A549 (cell line): ENCODE results near the gene PIK3CD.
"Not testable (repeated sequence)": the region's sequence is repeated elsewhere in the genome, so short reads cannot be mapped to it uniquely, and the experiment has no call there.

Experiments used
- EP300 ChIP-seq, 2 experiments: fragments of >200 bp; sonication (Bioruptor Twin); formaldehyde crosslinking; IDR thresholded peaks; 2 replicates in 1 of 2; 3 replicates in 1 of 2; pipeline ENCODE4 v1.6.1; 2016 to 2017
- MAFK ChIP-seq: fragments of 450-650 bp; IDR thresholded peaks from 2 replicates; pipeline ENCODE4 v1.6.1; 2014; ENCODE audit not compliant: partially characterized antibody
- MYC ChIP-seq: IDR thresholded peaks from 2 replicates; pipeline ENCODE4 v1.6.1; 2012; ENCODE audit warnings: mild to moderate bottlenecking, inconsistent platforms, low read length, improper control_type of control experiment, borderline replicate concordance
- NR3C1 ChIP-seq: fragments of >200 bp; sonication (Bioruptor Twin); formaldehyde crosslinking; IDR thresholded peaks from 3 replicates; pipeline ENCODE4 v1.6.1; 2017
- POLR2A ChIP-seq: IDR thresholded peaks from 2 replicates; pipeline ENCODE4 v1.6.1; 2012; ENCODE audit warnings: mild to moderate bottlenecking, low read length
- RAD21 ChIP-seq, 2 experiments: fragments of >200 bp in 1 of 2; sonication (Bioruptor Twin) in 1 of 2; formaldehyde crosslinking in 1 of 2; IDR thresholded peaks in 1 of 2; conservative IDR thresholded peaks in 1 of 2; 2 replicates in 1 of 2; 3 replicates in 1 of 2; pipeline ENCODE4 v1.6.1; 2012 to 2018; ENCODE audit warnings: inconsistent platforms in 1 of 2
- TF ChIP-seq, protein P1 (sequence below): fragments of 200-600 bp; sonication (generic); IDR thresholded peaks from 2 replicates; pipeline ENCODE4 v1.6.1; 2016; ENCODE audit warnings: antibody characterized with exemption, mild to moderate bottlenecking, moderate library complexity
- TF ChIP-seq, protein P2 (sequence below): fragments of >200 bp; sonication (Bioruptor Twin); formaldehyde crosslinking; IDR thresholded peaks from 3 replicates; pipeline ENCODE4 v1.5.1; 2016

DNA sequence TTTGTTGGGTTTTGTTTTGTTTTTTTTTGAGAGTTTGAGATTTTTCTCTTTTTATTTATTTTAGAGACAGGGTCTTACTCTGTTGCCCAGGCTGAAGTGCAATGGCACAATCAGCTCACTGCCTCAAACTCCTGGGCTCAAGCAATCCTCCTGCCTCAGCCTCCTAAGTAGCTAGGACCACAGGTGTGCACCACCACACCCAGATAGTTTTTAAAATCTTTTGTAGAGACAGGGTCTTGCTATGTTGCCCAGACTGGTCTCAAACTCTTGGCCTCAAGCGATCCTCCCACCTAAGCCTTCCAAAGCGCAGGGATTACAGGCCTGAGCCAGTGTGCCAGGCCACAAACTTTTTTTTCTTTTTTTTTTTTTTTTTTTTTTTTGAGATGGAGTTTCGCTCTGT lies 26.5 kb upstream of the PIK3CD start:
- TF ChIP-seq MYC; RAD21 (conservative IDR thresholded peaks at IDR 0.05 in 1 of 2, IDR thresholded peaks at IDR 0.05 in 1 of 2); POLR2A; EP300 (IDR thresholded peaks at IDR 0.05); MAFK; NR3C1: not testable (repeated sequence)
- TF ChIP-seq, protein P1, sequence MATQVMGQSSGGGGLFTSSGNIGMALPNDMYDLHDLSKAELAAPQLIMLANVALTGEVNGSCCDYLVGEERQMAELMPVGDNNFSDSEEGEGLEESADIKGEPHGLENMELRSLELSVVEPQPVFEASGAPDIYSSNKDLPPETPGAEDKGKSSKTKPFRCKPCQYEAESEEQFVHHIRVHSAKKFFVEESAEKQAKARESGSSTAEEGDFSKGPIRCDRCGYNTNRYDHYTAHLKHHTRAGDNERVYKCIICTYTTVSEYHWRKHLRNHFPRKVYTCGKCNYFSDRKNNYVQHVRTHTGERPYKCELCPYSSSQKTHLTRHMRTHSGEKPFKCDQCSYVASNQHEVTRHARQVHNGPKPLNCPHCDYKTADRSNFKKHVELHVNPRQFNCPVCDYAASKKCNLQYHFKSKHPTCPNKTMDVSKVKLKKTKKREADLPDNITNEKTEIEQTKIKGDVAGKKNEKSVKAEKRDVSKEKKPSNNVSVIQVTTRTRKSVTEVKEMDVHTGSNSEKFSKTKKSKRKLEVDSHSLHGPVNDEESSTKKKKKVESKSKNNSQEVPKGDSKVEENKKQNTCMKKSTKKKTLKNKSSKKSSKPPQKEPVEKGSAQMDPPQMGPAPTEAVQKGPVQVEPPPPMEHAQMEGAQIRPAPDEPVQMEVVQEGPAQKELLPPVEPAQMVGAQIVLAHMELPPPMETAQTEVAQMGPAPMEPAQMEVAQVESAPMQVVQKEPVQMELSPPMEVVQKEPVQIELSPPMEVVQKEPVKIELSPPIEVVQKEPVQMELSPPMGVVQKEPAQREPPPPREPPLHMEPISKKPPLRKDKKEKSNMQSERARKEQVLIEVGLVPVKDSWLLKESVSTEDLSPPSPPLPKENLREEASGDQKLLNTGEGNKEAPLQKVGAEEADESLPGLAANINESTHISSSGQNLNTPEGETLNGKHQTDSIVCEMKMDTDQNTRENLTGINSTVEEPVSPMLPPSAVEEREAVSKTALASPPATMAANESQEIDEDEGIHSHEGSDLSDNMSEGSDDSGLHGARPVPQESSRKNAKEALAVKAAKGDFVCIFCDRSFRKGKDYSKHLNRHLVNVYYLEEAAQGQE: not testable (repeated sequence)
- TF ChIP-seq, protein P2, sequence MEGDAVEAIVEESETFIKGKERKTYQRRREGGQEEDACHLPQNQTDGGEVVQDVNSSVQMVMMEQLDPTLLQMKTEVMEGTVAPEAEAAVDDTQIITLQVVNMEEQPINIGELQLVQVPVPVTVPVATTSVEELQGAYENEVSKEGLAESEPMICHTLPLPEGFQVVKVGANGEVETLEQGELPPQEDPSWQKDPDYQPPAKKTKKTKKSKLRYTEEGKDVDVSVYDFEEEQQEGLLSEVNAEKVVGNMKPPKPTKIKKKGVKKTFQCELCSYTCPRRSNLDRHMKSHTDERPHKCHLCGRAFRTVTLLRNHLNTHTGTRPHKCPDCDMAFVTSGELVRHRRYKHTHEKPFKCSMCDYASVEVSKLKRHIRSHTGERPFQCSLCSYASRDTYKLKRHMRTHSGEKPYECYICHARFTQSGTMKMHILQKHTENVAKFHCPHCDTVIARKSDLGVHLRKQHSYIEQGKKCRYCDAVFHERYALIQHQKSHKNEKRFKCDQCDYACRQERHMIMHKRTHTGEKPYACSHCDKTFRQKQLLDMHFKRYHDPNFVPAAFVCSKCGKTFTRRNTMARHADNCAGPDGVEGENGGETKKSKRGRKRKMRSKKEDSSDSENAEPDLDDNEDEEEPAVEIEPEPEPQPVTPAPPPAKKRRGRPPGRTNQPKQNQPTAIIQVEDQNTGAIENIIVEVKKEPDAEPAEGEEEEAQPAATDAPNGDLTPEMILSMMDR: not testable (repeated sequence)
